Medulla oblongata (tissue), 1 donor: ENCODE measurements around the gene KDELR1.

Experiments
- DNase-seq: peaks from one replicate; pipeline ENCODE4 v3.0.0-alpha.2; 2015; ENCODE audit errors: extremely low spot score

KDELR1 gene

DNA sequence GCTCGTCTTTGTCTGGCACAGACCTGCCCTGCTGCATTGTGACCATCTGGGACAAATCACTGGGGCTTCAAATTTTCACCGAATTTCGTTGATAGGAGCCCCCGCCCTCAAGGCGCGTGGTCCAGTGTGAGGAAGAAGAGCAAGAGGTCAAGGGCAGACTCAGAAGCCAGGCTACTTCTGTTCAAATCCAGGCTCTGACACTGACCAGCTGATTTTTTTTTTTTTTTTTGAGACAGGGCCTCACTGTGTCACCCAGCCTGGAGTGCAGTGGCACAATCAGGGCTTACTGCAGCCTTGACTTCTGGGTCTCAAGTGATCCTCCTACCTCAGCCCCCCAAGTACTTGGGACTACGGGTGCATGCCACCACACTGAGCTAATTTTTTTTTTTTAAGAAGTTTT, 20.0 kb downstream of the KDELR1 start:
- DNase-seq: no peak

DNA sequence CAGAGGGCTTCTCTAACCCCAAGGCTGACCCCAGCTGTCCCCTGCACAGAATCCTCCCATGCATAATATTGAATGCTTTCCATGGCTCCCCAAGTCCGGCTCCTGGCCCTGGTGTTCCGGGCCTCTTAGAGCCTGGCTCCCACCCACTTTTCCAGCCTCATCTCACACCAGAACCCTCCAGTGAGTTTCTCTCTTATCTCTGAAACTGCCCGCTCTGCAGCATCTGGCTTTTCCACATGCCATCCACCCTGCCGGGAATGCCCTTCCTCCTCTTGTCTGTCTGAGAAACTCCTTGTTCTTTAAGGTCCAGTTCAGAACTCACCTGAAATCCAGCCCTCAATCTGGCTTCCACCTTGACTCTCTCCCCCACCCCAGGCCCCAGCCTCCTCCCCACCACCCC, 20.4 kb downstream of the KDELR1 start:
- DNase-seq: no peak

- DNase-seq: no peak
Measured at GRCh38 chr19:48368936-48369335, 22.4 kb downstream of the KDELR1 start.

GRCh38 chr19:48367855-48368254, 23.5 kb downstream of the KDELR1 start:
- no peak for DNase-seq

- DNase-seq: no peak
Measured at GRCh38 chr19:48365602-48366001, 25.7 kb downstream of the KDELR1 start.

- no peak for DNase-seq
Measured at GRCh38 chr19:48364598-48365348, 26.6 kb downstream of the KDELR1 start.

- DNase-seq: peak; percentile 100
Measured at GRCh38 chr19:48363810-48364597, 27.3 kb downstream of the KDELR1 start, which contains the start of the genes SYNGR4 and TMEM143. TSS of gene SYNGR4 (plus strand) at chr19:48364367. CDS start at chr19:48365843, 1,476 bp downstream. TSS of gene TMEM143 (minus strand) at chr19:48363940. CDS start at chr19:48363920, 20 bp downstream.

DNA sequence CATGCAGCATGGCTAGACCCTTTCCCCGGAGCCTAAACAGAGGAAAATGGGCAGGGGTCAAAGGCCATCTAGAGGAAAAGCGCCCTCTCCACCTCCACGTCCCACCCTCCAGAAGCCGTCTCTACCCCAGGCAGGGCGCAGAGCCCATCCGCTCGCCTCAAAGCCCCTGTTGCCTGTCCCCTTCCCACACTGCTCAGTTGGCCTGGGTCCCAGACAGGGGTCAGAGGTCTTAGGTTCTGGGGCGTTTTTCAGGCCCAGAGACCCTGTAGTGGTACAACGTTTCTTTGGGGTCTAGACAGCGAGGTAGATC, 27.9 kb downstream of the KDELR1 start:
- no peak for DNase-seq

DNA sequence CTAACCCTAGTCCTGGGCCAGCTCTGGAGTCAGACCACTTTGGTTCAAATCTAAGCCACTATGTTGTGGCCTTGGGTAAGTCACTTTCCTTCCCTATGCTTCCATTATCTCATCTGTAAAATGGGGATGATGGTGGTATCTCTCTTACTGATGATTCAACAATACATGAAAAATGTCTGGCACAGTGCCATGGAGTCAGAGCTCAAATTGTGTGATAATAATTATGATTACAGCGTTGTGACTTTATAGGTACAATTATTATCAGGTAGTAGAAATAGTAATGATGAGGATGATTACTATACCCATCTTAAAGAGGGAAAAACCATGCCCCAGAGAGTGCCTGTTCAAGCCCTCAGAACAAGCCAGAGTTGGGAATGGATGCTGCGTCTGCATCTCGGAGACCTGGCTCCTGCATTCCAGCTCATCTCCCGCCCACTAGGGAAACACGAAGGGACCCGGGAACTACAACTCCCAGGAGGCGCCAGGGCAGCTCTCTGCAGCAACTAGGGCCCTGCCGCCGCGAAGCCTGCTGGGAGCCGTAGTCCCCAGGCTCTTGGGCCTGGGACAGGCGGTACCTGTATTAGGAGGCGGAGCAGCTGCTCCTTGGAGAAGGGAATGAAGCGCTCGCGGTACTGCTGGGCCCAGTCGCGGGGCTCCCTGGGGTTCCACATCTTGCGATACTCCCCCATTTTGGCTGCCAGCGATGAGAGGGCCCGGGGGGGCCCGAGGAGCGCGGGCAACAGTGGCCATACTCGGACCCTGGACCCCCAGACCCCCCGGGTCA, 28.4 kb downstream of the KDELR1 start:
- peak; percentile 96 for DNase-seq

DNA sequence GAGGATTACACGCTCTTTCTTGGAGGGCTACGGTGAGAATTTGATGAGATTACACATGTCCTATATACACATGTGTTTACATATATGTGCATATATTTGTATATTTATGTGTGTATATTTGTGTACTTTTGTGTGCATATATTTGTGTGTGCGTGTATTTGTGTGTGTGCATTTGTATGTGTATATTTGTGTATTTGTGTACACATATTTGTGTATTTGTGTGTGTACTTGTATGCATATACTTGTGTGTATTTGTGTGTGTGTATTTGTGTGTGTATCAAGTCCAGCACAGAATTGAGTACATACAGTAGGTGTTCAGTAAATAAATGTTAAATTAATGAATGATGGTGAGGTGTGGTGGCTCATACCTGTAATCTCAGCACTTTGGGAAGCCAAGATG, 29.4 kb downstream of the KDELR1 start:
- DNase-seq: no peak

DNA sequence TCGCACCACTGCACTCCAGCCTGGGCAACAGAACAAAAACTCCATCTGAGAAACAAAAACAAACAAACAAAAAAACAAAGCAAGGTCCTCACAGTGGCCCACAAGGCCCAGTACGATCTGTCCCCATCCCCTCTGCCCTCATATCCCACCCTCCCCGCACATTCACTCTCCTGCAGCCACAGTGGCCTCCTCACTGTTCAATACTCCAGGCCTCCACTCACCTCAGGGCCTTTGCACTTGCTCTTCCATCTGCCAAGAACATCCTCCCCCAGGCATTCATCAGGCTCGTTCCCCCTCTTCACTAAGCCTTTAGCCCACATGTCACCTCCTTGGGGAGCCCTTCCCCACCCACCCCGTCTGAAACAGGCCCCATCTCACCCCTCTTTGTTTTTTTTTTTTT, 32.2 kb downstream of the KDELR1 start:
- no peak for DNase-seq

- DNase-seq: no peak
Measured at GRCh38 chr19:48355365-48355954, 35.9 kb downstream of the KDELR1 start.

GRCh38 chr19:48354332-48354992, 36.9 kb downstream of the KDELR1 start:
- DNase-seq: no peak

DNA sequence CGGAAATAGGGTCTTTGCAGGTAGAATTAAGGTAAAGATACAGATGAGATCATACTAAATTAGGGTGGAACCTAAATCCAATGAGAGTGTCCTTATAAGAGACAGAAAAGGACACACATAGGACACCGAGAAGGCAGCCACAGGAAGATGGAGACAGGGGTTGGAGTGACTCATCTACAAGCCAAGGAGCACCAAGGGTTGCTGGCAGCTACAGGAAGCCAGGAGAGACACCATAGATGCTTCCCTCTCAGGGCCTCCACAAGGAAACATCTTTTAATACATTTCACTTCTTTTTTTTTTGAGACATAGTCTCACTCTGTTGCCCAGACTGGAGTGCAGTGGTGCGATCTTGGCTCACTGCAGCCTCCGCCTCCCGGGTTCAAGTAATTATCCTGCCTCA, 37.7 kb downstream of the KDELR1 start:
- DNase-seq: no peak

DNA sequence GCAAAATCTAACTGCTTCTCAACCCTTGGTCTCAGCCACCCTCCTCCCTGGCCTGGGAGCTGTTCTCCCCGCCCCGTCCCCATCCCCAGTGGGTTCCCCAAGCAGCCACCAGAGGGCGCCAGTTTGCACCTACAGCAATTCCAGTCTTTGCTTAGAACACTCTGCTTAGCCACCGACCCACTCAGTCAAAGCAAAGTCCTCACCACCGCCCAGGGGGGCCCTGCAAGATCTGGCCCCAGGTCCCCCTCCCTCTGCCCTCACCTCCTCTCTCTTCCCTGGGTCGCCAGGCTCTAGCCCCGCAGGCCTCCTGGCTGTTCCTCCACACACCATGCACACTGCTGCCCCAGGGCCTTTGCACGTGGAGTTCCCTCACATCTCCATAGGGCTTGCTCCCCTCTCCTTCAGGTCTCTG, 40.0 kb downstream of the KDELR1 start:
- peak; percentile 35 for DNase-seq

GRCh38 chr19:48350856-48351255, 40.5 kb downstream of the KDELR1 start:
- DNase-seq: no peak

DNA sequence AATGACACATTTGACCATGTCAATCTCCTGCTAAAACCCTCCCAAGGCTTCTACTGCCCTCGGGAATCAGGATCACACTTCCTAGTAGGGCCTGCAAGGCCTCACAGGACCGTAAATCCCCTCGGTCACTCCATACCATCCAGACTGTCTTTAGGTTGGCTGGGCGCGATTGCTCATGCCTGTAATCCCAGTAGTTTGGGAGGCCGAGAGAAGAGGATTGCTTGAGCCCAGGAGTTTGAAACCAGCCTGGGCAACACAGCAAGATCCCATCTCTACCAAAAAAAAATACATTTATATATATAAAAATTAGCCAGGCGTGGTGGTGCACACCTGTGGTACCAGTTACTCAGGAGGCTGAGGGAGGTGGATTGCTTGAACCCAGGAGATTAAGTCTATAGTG, 42.6 kb downstream of the KDELR1 start:
- no peak for DNase-seq

DNA sequence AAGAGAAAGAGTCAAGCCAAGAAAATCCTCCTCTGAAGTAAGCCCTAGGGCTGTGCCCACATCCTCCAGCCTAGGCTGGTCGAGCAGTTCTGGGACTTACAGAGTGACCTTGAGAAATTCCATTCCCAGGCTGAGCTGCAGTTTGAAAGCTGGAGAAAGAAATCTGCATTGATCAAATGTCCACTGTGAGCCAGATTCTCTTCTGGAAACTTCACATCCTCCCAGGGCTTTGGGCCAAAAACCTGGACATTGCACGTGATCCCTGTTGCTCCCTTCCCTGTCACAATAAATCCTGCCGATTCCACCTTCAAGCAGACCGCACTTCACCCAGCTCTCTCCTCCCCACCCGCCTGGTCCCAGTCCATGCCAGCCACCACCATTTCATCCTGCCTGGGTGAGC, 43.3 kb downstream of the KDELR1 start:
- no peak for DNase-seq

DNA sequence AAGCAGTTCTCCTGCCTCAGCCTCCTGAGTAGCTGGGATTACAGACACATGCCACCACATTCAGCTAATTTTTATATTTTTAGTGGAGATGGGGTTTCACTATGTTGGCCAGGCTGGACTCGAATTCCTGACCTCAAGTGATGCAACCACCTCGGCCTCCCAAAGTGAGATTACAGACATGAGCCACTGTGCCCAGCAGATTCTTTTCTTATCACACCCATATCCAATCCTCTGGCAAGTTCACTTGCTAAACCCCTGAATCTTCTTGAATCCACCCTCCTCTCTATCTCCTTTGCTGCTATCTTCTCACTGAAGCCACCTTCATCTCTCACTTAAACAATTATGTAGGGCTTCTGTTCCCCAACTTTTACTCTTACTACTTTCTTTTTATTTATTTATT, 45.2 kb downstream of the KDELR1 start:
- no peak for DNase-seq

- no peak for DNase-seq
Measured at GRCh38 chr19:48344892-48345291, 46.5 kb downstream of the KDELR1 start.

DNA sequence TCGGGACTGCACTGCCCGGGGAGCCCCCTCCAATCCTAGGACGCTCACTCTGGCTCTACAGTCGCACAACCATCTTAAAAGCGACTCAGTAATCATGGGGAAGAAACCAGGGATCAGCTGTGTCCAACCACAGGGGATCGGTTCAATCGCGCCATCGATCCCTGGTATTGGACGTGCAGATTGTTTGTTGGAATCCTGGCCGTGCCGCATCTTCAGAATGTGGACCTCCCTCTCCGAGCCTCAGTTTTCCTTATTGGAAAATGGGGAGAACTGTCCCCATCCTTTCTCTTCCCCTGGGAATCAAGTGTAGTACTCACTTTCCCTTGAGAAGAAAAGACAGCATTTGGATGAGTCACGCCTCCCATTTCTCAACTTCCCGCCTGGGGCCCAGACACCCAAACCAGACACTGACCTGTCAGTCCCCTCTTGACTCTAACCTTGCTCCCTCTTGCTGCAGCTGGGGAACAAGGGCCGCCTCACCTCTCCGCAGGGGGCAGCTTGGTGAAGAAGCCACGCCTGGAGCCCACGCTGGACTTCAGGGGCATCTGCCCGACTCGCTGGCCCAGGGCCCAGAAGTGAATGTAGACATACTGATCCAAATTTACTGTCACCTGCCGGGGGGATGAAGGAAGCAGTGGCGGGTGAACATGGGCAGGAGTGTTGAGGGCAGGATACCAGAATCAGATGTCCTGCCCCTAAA, 48.4 kb downstream of the KDELR1 start:
- no peak for DNase-seq
